ENCODE results near the gene IZUMO2.

GRCh38 chr19:50190439-50190891 is 27.4 kb upstream of the IZUMO2 start:
- TF ChIP-seq CTCF (IDR thresholded peaks at IDR 0.05) (no peak), POLR2A (IDR thresholded peaks at IDR 0.05) (no peak)
